ENCODE results near the gene USP34. TPM values are rescaled to one million over a fixed set of nuclear protein-coding genes. Genes with fewer than 3 reads are reported as not detected.

The USP34 gene
- total RNA-seq, 1 donor from 2014 or later, result 107 TPM

GRCh38 chr2:61377046-61377445 lies 93.8 kb downstream of the USP34 start:
- DNase-seq (ENCODE audit: low read depth), result peak; percentile 29

GRCh38 chr2:61376211-61376610 lies 94.7 kb downstream of the USP34 start:
- no peak for DNase-seq (ENCODE audit: low read depth)

GRCh38 chr2:61371027-61371426 lies 99.9 kb downstream of the USP34 start:
- no peak for DNase-seq (ENCODE audit: low read depth)

- no peak for DNase-seq (ENCODE audit: low read depth)
These were observed 101.9 kb downstream of the USP34 start for GRCh38 chr2:61368687-61369665.

GRCh38 chr2:61367177-61367576 lies 103.7 kb downstream of the USP34 start:
- DNase-seq (ENCODE audit: low read depth), result no peak

- no peak for DNase-seq (ENCODE audit: low read depth)
These were observed 107.3 kb downstream of the USP34 start for GRCh38 chr2:61363580-61363979.

DNA sequence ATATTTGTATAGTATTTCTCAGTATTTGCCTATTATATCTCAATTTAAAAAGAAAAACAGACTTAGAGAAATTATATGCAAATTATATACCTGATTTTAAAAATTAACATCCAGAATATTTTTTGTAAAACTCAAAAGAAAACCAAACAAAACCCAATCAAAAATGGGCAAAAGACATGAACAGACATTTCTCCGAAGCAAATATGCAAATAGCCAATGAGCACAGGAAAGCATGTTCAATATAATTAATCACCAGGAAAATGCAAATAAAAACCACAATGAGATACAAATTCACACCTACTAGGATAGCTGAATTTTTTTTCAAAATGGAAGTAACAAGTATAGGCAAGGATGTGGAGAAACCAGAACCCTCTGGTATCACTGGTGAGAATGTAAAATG lies 108.0 kb downstream of the USP34 start:
- DNase-seq (ENCODE audit: low read depth), result no peak

GRCh38 chr2:61361068-61361467 lies 109.8 kb downstream of the USP34 start:
- DNase-seq (ENCODE audit: low read depth), result no peak

GRCh38 chr2:61359058-61359457 lies 111.8 kb downstream of the USP34 start:
- DNase-seq (ENCODE audit: low read depth), result no peak

GRCh38 chr2:61357681-61358080 lies 113.2 kb downstream of the USP34 start:
- no peak for DNase-seq (ENCODE audit: low read depth)

- DNase-seq (ENCODE audit: low read depth), result peak; percentile 32
These were observed 113.9 kb downstream of the USP34 start for GRCh38 chr2:61356958-61357350.

DNA sequence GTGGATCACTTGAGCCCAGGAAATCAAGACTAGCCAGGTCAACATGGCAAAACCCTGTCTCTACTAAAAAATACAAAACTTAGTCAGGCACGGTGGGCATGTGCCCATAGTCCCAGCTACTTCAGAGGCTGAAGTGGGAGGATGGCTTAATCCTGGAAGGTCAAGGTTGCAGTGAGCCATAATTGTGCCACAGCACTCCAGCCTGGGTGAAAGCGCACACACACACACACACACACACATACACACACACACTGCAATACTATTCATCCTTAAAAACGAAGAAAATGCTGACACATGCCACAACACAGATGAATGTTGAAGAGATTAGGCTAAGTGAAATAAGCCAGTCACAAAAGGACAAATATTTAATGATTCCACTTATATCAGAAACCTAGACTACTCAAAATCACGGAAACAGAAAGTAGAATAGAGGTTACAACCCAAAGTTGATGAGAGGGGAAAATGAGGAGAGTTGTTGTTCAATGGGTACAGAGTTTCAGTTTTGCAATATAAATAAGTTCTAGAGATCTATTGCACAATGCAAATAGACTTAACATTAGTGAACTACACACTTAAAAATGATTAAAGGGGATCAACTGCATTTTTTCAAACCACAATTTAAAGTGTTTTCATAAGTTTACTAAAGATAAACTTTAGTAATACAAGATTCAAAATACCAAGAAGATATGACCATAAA lies 114.5 kb downstream of the USP34 start:
- DNase-seq (ENCODE audit: low read depth), result no peak

DNA sequence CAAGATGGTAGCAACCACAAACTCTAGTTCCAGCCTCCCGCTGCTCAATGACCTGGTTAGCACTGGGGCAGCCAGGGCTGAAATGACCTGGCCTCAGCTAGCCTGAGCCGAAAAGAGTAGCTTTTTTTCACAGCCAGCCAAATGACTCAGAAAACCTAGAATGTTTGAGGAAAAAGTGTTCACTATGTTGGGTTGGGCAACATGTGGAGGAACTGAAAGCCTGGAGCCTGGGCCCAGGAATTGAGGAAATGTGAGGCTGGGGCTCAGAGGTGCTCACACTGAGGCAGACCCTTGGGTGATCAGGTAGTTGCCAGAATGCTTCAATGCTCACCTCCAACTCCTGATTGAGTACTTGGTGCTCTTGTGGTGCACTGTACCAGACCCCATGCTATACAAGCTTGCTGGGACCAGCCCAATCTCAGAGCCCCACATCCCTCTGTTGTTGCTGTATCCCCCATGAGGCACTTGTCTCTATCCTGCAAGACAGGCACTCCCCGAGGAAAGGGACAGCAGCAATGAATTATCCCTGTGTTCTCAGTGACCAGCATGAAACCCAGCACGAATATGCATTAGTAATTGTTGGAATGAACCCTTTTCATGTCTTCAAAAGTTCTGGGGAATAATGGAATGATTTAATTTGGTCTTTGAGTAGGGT lies 116.2 kb downstream of the USP34 start:
- DNase-seq (ENCODE audit: low read depth), result no peak

- DNase-seq (ENCODE audit: low read depth), result no peak
These were observed 117.0 kb downstream of the USP34 start for GRCh38 chr2:61353909-61354308.

- no peak for DNase-seq (ENCODE audit: low read depth)
These were observed 120.1 kb downstream of the USP34 start for GRCh38 chr2:61350777-61351176.

GRCh38 chr2:61343141-61343540 lies 127.7 kb downstream of the USP34 start:
- DNase-seq (ENCODE audit: low read depth), result no peak

GRCh38 chr2:61340242-61340641 lies 130.6 kb downstream of the USP34 start:
- DNase-seq (ENCODE audit: low read depth), result no peak

- no peak for DNase-seq (ENCODE audit: low read depth)
These were observed 132.4 kb downstream of the USP34 start for GRCh38 chr2:61338447-61338846.

DNA sequence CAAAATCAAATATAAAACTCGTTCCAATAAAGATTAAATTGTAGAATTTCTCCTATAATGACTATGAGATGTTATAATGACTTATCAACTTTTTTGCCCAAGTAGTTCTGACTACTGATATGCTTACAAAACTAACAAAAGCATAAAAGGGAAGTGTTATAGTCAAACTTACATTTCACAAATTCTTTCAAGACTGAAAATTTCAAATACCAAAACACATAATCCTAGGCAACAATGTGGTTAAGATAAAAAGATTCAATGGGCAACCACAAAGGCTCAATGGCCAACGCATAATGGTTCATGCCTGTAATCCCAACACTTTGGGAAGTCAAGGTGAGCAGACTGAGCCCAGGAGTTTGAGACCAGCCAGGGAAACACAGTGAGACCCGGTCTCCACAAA lies 135.7 kb downstream of the USP34 start:
- DNase-seq (ENCODE audit: low read depth), result no peak

DNA sequence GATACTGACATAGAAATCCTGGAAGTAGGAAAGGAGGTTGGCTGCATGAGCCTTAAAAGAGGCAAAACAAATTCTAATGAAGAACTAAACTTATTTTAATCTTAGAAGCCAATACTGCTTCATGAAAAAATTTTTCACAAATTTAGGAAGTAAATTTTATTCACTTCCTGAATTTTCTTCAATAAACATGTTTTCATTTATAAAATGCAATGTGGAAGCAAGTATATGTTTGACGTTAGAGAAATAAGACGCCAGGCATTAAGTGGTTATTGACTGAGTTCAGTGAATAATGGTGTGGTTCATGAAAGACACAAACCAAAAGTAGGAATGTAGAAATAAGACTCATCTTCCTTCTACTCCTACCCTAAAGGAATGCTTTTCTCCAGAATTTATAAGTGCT lies 136.4 kb downstream of the USP34 start:
- DNase-seq (ENCODE audit: low read depth), result no peak

GRCh38 chr2:61328707-61329251 lies 142.1 kb downstream of the USP34 start:
- DNase-seq (ENCODE audit: low read depth), result no peak

DNA sequence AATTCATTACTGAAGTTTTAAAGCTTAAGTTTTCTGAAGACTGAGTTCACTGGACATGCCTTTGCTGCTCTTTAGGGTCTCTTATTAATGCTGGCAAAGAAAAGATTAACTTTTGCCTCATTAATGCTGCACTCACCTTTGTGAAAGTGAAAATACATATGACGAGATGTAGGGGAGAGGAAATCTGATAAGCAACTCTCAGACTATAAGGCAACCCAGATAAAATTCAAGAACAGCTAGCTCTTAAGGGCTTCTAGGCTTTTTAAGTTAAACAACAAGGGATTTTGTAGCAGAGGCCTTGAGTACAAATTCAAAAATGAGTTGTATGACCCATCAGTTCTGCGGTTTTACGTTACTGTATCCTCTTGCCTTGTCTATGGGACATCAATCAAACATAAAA lies 143.7 kb downstream of the USP34 start:
- no peak for DNase-seq (ENCODE audit: low read depth)
